ENCODE data around the gene TMEM106A.
"Not testable (repeated sequence)": the region's sequence is repeated elsewhere in the genome, so short reads cannot be mapped to it uniquely, and the experiment has no call there.

Gene TMEM106A

DNA sequence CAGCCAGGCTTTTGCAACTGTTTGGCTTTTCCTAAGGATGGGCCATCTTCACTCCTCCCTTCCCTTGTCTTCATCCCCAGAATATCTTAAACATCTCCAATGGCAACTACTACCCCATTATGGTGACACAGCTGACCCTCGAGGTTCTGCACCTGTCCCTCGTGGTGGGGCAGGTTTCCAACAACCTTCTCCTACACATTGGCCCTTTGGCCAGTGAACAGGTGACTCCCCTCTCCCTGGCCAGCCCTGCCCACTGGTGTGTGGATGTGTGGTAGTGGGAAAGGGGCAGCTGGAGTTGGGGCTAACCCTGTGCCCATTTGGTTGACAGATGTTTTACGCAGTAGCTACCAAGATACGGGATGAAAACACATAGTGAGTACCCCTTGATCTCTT is 4.7 kb downstream of the TMEM106A start:
- DNase-seq = no peak

DNA sequence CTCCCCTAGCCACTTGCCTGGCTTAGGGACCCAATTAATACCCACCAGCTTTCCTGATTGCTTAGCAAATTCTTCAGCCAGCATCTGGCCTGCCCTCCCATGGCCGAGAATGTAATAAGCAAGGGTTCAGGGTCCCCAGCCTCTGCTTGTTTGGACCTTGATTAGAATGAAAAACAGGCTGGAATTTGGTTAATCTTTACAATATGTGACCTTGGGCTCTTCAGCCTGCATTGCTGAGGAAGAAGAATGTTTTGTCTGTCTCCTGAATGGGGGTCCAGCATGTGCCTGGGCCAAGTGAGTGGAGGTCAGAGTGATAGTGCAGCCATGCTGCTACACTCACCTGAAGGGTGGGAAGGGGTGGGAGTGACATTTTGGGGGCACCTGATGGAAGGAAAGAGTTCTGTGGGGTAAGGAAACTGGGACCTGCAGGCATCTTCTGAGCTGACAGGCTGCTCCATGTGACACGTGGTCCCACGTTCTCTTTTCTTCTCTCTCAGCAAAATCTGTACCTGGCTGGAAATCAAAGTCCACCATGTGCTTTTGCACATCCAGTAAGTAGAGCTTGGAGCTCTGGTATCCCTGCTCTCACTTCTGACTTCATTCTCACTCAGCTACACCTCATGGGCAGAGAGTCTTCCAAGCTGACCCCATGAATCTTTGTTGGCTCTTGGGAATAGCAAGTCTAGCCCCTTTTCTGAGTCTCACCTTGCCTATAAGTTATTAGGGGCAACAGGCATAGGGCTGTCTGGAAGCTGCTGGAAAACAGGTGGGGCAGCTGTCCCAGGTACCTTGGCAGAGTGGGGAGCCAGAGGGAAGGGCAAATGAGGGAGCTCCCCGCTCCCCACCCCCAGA is 5.3 kb downstream of the TMEM106A start:
- DNase-seq = no peak

DNA sequence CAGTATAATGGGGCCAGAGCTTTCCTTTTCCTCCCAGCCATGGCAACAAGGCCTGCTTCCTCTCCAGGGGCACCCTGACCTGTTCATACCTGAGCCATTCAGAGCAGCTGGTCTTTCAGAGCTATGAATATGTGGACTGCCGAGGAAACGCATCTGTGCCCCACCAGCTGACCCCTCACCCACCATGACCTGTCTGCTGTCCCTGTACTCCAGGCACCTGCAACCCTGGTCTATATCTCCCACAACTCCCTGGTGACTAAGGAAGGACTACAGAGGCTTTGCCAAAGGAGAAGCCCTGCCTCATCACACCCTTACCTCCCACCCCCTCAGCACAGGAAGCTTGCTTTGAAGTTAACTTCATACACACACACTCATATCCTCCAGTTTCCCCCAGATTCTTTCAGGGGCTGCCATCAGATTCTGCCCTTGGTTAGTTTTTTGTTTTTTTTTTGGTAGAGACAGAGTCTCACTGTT is 6.0 kb downstream of the TMEM106A start:
- DNase-seq = no peak

DNA sequence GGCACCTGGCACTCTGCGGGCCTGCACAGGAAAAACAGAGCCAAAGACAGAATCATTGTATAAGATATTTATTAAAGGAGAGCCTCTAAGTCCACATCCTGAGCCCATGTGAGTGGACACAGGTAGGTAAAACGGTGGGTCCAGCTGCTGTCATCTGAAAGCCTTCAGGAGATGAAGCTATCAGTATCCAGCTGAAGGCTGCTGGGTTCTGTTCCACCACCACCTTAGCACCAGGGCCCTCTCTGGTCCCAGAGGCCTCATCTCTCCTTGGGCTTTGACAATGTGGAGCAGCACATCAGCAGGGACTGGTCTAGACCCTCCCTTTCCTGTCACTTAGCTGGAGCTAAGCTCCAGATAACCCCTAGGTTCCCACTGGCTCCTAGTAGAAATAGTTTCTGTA is 7.3 kb downstream of the TMEM106A start:
- DNase-seq = no peak

GRCh38 chr17:43219746-43220380 is 8.2 kb downstream of the TMEM106A start:
- no peak for DNase-seq

- DNase-seq = no peak
These were observed 8.9 kb downstream of the TMEM106A start for GRCh38 chr17:43220511-43221125.

DNA sequence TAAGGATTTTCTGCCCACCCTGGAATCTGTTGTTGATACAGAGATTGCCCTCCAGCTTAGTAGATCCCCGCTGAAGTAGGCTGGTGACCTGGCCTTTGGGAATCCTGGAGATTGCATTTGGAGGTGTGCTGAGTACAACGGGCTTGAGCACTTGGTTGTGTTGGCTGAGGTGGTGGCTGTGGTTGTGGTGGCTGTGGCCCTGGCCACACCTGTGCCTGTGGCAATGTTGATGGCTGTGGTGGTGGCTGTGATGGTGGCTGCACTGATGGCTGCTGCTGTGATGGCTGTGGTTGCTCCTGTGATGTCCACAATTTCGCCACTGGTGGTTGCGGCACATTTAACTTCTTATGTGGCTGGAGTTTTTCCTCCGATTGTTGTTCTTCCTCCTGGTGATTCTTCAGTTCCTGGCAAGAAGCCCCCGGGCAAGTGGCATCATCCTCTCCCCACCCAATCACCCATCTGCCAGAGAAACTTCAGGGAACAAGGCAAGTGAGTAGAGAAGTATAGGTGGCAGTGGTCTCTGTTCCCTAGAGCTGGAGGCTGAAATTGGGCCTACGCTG is 12.6 kb downstream of the TMEM106A start:
- DNase-seq = no peak

GRCh38 chr17:43226393-43226792 is 14.7 kb downstream of the TMEM106A start:
- DNase-seq = no peak

GRCh38 chr17:43228020-43228782 is 16.5 kb downstream of the TMEM106A start, which contains the start of gene CCDC200:
Gene CCDC200 (minus strand): TSS chr17:43228623. CDS start chr17:43228554, 69 bp downstream.
- DNase-seq = not testable (repeated sequence)

- not testable (repeated sequence) for DNase-seq
These were observed 19.7 kb downstream of the TMEM106A start for GRCh38 chr17:43231205-43232020.

- DNase-seq = not testable (repeated sequence)
These were observed 20.5 kb downstream of the TMEM106A start for GRCh38 chr17:43232021-43232699.

- DNase-seq = not testable (repeated sequence)
These were observed 21.6 kb downstream of the TMEM106A start for GRCh38 chr17:43233263-43233662.

GRCh38 chr17:43233877-43234276 is 22.2 kb downstream of the TMEM106A start, which contains the start of gene RNU2-1:
Gene RNU2-1 (minus strand): TSS chr17:43233977.
- DNase-seq = not testable (repeated sequence)

GRCh38 chr17:43239597-43239996 is 27.9 kb downstream of the TMEM106A start:
- DNase-seq = not testable (repeated sequence)

DNA sequence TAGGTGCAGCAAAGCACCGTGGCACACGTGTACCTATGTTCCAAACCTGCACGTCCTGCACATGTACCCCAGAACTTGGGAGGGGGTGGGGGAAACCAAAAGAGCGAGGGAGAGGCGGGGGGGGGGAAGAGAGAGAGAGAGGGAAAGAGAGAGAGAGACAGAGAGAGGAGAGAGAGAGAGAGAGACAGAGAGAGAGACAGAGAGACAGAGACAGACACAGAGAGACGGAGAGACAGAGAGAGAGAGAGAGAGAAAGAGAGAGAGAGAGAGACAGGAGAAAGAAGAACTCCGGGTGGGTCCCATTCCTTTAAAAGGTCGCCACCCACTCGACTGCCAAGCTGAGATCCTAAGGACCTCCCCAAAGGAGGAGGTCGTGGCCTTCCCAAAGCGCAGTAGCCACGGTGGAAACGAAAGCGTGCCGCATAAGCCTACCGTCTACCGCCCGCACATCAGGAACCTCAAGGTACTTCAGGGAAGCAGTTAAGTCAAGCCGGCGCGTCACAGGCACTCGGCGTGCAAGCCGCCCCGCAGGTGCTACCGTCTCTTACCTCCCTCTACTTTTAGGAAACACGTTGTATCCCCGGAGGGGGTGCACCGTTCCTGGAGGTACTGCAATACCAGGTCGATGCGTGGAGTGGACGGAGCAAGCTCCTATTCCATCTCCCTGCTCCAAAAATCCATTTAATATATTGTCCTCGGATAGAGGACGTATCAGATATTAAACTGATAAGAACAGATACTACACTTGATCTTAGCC is 29.1 kb downstream of the TMEM106A start:
- DNase-seq = not testable (repeated sequence)

DNA sequence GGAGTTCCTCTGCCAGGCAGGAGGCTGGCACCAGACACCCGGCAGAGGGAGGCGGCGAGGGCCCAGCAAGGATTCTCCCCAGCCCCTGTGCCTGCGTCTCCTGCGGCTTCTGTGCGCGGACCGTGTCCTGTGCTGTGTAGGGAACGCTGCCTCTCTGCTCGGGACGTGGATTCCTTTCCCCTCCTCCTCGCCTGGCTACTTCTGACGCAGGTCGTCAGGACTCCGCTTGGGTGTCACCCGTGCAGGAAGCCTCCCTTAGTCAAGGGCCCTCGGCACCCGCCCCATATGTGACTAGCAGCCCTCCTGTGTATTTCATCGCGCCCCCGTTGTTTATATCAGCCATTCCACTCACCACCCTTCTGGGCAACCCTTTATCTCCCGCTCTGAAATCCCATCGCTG is 34.8 kb downstream of the TMEM106A start:
- DNase-seq = not testable (repeated sequence)

Measured in NCI-H2227 treated with DMSO at 0.1 percent for 48 hours (cell line).